Sigmoid colon (tissue), 3 donors: ENCODE measurements around the gene RUNDC1.
A peak's percentile ranks its signal among the peaks of the same experiment; 100 is the strongest.

ENCODE experiments used
- CTCF ChIP-seq, 4 experiments: fragments of 450-650 bp in 3 of 4; fragments of 200-600 bp in 1 of 4; IDR thresholded peaks; one replicate each; pipeline ENCODE4 v1.5.1; 2016 to 2019; ENCODE audit warnings: antibody characterized with exemption in 4 of 4, mild to moderate bottlenecking in 3 of 4, moderate library complexity in 2 of 4
- POLR2A ChIP-seq, 2 donors: fragments of 450-650 bp; IDR thresholded peaks; one replicate each; pipeline ENCODE4 v1.6.1; 2016; ENCODE audit warnings: antibody characterized with exemption in 2 of 2, mild to moderate bottlenecking in 2 of 2, moderate library complexity in 2 of 2

- no peak for TF ChIP-seq CTCF (IDR thresholded peaks at IDR 0.05)
- peak in 1 of 2 donors; percentile 32 for TF ChIP-seq POLR2A (IDR thresholded peaks at IDR 0.05)
These were observed 41.6 kb downstream of the RUNDC1 start, which contains the start of gene VAT1 for GRCh38 chr17:43021741-43022512.
